HG02885 (cell line): ENCODE measurements around the gene RRAD.
A peak's percentile ranks its signal among the peaks of the same experiment; 100 is the strongest.
"Not testable (repeated sequence)": the region's sequence is repeated elsewhere in the genome, so short reads cannot be mapped to it uniquely, and the experiment has no call there.

ENCODE experiments used
- ATAC-seq: cut with Tn5 transposase; IDR thresholded peaks from one replicate; pipeline ENCODE4 v1.9.1; 2021; ENCODE audit warnings: mild to moderate bottlenecking; ENCODE audit not compliant: unreplicated experiment, poor library complexity

The RRAD gene

DNA sequence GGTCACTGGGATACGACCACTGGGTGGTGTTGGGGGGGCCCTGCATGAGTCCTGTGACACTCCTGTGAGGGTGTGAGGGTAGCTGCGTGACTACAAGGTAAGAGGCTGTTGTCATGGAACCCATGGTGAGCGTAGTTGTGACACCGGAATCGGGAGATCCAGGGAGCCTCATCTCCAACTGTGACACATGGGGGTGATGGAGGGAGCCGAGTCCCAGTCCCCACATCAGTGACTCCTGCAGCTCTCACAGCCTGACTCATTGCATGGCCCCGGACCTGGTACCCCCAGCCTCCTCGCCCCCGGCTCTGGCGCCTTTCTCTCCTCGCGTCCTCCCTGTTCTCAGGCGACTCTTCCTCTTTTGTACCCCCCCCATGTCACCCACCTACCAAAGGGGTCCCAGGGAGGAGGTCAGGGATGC lies 20.9 kb downstream of the RRAD start:
- ATAC-seq: no peak

DNA sequence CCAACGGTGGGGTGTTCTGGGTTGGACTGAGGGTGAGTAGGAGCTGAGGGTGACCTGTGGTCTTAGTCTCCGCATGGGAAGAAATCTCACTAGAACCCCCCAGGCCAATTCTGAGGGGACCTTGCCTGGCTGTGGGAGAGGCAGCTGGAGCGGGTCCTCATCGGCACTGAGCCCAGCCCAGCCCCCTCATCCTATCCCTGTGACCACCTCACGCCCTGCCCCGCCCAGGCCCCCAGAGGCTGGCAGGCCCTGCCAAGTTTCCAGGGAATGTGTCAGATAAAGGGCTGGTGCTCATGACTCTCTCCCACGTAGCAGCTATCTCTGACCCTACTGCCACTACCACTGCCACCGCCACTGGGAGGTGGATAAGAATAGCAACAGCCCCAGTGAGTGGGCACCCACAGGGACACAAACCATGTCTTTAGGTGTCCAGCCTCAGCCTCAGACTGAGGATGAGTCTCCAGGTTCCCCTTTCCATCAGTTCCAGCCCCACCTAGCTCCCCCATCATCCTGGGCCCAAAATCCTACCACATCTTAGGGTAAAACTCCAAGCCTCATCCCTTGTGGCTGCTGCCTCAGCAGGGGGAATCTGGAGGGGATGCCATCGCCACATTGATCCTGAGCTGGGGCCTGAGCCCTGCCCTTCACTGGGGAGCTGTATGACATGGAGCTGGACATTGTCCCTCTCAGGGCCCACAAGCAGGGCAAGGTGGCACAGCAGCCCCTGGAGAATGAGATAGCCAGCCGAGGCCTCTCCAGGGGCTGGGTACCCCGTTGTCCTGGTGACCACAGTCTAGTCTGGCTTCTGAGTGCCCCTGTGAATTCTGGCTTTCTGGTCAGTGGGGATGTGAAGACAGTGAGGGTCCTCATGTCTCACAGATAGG lies 21.5 kb downstream of the RRAD start:
- ATAC-seq: no peak

DNA sequence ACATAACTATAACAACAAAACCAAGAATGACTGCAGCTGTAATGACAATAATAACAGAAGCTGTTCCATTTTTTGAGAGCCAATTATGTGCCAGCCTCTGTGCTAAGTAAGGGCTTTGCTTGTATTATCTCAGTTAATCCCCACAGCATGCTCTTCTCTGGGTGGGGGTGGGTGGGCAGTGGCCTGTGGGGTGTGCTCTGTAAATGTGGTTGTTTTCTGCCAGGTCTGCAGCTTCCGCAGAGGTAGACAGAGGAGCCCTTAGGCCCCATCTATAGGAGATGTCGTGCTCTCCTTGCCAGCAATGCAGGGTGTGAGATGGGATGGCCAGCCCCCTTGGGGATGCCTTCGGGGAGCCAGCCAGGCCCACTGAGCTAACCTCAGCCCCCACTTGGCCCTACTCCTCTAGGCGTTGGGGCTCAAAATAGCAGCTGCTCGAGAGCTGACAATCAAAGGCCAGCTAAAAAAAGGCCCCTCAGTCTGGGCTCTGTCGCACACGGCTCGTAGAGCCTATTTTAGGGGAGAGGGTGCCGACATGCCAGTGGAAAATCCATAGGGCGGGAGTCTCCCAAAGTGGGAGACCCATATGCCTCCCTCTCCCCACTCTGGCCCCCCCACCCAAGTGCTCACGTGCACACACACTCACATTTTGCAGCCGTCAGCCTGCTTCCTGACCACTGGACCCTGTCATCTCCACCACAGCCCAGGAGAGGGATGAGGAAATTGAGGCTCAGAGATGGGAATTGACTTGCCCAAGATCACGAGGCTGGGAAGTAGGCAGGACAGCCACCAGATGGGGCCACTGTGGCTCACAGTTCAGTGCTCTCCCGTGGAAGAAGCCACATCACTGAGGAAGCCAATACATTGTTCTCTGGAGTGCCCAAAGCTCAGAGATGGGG lies 22.4 kb downstream of the RRAD start:
- no peak for ATAC-seq

DNA sequence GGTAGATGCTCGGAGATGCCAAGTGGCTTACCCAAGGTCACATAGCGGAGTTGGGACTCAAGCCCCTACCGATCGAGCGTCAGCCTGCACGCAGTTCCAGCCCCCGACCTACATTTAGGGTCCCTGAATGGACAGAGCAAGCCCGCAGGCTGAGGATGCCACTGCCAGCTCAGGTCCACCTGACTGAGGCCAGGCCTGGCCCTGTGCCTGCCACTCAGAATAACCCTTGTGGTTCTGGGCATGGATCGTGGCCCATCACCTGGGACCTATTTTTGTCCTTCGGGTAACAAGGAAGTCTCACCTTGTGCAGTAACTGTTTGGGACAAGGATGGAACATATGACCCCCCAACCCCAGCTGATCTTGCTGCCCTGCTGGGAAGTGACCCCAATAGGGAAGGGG lies 23.7 kb downstream of the RRAD start:
- ATAC-seq: no peak

DNA sequence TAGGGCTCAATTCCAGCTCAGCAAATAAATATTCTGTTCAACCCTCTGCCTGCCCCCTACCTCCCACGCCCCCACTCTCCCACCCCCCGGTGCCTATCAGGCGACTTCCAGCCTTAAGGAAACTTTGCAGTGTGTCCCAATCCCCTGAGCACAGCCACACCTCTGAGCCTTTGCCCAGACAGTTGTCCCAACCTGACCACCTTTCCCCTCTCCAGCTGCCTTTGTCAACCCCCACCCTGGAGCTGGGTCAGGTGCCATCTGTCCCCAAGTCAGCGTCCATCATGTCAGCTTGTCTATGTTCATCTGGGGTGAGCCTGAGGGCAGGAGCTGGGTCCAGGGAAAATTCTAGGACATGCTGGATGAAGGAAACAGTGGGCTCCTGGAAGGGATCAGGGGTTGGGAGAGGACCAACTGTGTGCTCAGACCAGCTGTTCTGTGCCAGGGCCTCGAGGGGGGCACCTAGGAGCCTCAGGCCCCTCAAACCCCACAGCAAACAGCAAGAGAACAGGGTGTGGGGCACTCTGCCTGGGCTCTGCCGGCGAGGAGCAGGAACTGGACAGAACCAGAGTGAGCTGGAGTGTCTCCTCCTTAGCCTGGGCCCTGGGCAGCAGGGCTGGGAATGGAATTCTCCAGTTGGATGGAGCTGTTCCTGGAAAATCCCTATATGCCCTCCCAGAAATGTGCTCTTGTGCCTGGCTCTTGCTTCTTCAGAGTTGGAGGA lies 24.5 kb downstream of the RRAD start:
- ATAC-seq: no peak

DNA sequence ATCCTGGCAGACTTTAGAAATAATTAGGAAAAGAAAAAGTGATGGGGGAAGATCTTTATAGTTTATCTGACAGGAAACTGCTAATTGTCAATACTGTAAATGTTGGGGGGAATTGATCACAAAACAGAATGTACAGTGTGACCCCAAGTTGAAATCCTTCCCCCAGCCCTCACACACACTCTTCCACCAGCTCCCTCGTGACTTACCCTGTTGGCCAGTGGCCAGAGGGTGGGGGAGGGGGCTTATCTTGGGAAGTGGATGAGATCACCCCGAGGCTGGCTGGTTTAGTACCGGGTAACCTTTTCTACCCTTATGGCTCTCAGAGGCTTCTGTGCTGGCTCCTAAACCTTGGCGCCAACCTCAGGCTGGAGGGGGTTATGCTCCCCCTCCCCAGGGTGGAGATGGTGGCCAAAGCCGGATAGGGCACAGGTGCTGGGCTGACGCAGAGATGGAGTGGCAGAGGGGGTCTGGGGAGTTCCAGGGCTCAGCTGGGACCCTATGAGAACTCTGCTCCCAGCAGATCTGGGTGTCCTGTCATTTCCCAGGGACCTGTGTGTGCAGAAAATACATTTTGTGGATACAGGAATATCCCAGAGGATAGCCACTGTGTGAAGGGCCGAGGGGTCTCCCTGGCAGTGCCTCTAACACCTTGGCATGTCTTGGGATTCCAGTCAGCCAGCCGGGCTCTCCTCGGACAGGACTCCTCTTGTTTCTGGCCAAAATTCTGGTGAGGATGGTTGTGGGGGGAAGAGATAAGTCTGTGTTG lies 25.2 kb downstream of the RRAD start:
- no peak for ATAC-seq

DNA sequence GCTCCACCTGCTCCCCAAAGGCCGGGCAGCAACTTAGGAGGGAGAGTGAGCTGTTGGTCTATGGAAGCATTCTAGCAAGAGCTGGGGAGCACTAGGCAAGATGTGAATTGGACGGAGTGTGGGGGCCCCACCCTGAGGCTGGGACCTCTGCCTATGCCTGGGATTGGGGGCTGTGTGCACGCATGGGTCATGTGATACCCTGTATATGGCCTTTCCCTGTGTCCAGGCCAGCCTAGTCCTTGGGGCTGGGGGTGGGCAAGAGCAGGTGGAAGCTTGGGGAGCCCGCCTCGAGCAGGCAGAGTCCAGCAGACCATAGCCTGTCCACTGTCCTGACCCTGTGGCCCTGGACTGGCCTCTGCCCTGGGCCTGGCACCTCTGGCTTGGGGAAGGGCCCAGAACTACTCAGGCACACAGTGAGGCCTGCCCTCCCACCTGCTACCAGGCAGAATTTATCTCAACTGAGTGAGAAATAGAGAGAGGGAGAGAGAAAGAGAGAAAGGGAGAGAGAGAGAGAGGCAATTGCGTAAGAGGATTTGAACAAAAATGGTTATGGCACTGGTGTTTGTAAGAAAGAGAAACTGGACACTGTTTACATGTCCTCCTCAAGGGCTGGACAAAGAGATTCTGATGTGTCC lies 25.9 kb downstream of the RRAD start:
- ATAC-seq: no peak

DNA sequence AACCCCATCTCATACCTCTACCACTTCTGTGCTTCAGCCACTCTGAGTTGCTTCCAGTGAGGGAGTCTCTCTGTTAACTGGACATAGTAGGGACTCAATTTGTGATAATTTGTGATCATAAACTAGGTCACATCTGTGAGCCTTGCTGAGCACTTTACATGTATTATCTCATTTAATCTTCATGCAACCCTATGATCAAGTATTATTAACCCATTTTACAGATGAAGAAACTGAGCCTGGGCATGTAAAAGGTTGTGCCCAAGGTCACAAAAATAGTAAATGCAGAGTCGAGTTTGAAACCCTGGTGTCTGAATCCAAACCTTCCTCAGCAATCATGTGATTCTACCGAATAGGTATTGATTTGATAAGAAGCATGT lies 26.4 kb downstream of the RRAD start:
- ATAC-seq: no peak

DNA sequence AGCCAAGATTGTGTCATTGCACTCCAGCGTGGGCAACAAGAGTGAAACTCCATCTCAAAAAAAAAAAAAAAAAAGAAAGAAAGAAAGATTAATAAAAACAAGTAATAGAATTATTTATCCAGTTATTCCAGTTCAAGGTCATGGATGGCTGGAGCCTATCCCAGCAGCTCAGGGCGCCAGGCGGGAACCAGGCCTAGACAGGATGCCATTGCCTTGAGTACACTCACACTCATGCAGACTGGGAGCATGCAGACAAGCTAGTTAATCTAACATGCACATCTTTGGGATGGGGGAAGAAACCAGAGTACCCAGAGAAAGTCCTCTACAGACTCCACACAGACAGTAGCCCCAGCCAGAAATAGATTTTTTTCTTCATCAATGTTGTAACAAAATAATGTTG lies 27.1 kb downstream of the RRAD start:
- no peak for ATAC-seq

DNA sequence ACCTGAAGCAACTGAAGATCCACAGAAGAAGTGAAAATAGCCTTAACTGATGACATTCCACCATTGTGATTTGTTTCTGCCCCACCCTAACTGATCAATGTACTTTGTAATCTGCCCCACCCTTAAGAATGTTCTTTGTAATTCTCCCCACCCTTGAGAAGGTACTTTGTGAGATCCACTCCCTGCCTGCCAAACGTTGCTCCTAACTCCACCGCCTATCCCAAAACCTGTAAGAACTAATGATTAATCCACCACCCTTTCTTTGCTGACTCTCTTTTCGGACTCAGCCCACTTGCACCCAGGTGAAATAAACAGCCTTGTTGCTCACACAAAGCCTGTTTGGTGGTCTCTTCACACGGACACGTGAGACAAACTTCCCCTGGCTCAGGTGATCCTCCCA lies 28.7 kb downstream of the RRAD start:
- not testable (repeated sequence) for ATAC-seq

DNA sequence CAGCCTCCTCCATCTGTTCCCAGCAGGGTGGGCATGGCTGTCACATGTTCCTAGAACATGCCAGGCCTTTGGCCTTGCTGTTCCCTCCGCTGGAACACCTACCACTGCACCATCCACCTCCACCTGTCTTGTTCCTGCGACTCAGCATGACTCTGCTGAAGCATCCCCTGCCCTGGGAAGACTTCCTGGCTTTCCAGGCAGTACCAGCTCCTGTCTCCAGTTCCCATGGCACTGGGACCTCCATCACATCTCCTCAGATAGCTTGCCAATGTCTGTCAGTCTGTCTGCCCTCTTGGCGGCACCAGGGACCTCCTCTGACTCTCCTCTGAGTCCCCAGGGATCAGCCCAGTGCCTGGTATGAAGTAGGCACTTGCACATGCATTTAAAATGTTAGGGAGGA lies 29.3 kb downstream of the RRAD start:
- no peak for ATAC-seq

DNA sequence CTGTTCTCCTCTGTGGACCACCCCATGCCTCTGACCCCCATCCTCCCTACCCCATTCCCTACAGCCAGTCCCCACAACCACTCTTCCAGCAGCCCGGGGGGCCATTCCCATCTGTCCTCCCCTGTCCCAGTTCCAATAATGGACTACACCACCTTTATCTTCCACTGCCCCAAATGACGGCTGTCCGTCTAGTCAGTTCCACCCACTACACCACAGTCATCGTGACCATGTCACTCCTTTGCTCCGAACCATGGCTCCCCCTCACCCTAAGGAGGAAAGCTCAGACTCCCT lies 29.7 kb downstream of the RRAD start:
- ATAC-seq: no peak

DNA sequence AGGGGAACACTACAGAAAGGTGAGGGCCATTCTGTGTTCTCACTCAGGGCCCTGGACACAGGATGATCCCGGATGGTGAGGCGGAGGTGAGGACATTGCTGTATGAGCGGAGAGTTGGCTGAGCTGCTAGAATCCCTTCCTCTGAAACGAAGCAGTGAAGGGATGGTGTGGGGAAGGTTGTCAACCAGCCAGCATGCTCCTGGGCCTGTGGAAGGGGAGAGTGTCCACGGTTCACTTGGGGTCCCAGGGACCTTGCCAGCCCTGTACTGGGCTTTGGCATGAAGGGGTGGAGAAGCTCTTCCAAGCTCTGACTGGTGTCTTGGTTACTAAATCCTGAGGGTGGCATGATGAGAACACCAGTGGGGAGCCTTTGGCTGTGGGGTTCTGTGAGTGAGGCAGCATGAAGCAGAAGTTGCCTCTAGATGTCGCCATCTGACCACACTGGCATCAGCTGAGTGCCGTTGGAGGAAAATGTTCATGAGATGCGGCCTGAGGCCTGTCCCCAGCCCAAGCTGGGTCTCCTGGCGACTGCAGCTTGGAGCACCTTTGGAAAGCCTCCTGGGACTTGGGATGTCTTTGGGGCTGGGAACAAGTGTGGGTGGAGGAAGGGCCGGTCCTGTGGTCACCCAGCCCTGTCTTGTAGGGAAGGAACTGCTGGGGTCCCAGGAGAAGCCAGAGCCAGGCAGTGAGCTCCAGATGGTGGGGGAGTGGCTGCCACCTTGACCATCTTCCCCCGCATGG lies 30.2 kb downstream of the RRAD start:
- peak; percentile 62 for ATAC-seq

DNA sequence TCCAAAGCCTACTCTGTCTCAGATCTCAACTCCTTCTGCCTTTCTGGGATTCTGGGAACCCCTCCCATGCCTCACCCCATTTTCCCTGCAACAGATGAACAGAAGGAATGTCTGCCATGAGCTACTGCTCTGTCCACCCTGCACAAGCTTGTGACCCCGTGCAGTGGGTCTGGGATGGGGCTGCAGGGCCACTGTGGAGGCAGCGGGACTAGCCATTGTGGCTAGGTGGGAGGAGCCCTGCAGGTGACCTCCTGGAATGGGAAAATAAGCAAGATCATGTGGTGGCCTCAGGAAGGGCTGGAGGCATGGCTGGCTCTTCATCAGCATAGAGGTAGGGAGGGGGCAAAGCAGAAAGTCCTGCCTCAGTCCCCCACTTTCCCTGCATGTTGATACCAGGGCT lies 31.3 kb downstream of the RRAD start:
- ATAC-seq: no peak

DNA sequence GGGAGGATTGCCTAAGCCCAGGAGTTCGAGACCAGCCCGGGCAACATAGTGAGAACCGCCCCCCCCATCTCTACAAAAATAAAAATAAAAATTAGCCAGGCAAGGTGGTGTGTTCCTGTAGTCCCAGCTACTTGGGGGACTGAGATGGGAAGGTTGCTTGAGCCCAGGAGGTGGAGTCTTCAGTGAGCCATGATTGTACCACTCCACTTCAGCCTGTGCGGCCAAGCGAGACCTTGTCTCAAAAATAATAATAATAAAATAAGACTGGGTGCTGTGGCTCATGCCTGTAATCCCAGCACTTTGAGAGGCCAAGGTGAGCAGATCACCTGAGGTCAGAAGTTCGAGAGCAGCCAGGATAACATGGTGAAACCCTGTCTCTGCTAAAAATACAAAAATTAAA lies 33.5 kb downstream of the RRAD start:
- no peak for ATAC-seq

DNA sequence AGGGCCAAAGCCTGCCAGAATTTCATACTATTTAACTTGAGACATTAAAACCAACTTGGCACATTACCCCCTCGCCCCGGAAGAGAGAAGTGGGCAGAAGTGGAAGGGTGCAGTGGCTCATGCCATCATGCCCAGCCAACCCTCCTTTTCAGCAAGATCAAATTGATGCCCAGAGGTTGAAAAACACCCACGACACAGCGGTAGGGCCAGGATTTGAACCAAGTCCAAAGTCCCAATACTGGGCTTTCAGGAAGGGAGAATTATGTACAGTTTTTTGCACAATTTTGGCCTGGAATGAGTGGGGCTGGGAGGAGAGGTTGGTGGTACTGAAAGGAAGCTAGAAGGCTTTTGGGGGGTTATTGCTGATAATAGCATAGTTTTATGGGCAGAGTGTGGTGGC lies 34.0 kb downstream of the RRAD start:
- no peak for ATAC-seq

DNA sequence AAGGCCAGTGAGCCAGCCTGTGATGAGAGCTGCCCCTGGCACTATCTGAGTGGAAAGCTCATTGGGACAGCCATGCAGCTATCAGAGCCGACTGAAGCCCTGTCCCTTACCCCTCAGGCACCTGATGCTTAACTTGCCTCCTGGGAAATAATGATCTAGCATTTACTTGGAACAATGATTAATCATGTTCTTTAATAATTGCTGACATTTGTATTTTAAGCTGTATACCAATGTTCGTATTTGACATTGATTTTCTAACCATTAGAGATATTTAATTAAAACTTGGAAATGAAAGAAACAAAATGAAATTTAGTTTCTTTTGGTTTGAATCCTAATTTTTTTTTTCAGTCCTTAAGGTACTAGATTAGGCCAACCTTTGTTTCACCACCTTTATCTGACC lies 34.5 kb downstream of the RRAD start:
- ATAC-seq: no peak

DNA sequence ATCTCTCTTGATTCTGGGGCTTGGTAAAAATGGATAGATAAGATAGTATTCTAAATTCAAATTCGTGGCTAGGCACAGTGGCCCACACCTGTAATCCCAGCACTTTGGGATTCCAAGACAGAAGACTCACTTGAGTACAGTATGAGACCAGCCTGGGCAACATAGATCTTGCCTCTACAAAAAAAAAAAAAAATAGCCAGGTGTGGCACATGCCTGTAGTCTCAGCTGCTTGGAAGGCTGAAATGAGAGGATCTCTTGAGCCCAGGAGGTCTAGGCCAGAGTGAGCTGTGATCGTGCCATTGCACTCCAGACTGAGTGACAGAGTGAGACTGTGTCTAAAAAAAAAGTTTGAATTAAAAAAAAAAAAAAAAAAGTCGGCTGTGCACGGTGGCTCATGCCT lies 35.7 kb downstream of the RRAD start:
- no peak for ATAC-seq
